ENCODE results near the gene DGKQ. TPM values are rescaled to one million over a fixed set of nuclear protein-coding genes. Genes with fewer than 3 reads are reported as not detected.

DGKQ gene
- total and polyA plus RNA-seq, 2 of the 13 experiments (the other 11 are each of a cell fraction or from before 2014, with no cell fraction given): 4.5 to 7.2 TPM

GRCh38 chr4:931960-932712 lies 41.2 kb downstream of the DGKQ start, which contains the start of the genes GAK and TMEM175 (continued):
- TF ChIP-seq UBTF (CRISPR knock-in tag; IDR thresholded peaks at IDR 0.05): peak; percentile 86; the same call in 1 of the 2 replicates
- TF ChIP-seq ZNF34 (CRISPR knock-in tag; IDR thresholded peaks at IDR 0.05; ENCODE audit: borderline replicate concordance): no peak
- TF ChIP-seq ZNF75D (CRISPR knock-in tag; IDR thresholded peaks at IDR 0.05; ENCODE audit: borderline replicate concordance): no peak
- TF ChIP-seq TCF7 (IDR thresholded peaks at IDR 0.05; ENCODE audit: low read depth): no peak
- no peak for TF ChIP-seq ZBTB26 (CRISPR knock-in tag; IDR thresholded peaks at IDR 0.05; ENCODE audit: borderline replicate concordance)
- peak; percentile 92 for TF ChIP-seq ARHGAP35 (CRISPR knock-in tag; IDR thresholded peaks at IDR 0.05; ENCODE audit: borderline replicate concordance)
- no peak for TF ChIP-seq MTF1 (CRISPR knock-in tag; IDR thresholded peaks at IDR 0.05)
- TF ChIP-seq HNF4G (IDR thresholded peaks at IDR 0.05; ENCODE audit: borderline replicate concordance, low read depth, low read length): 0 out of 2 replicates have a peak, but pooled peaks have one; percentile 8
- no peak for TF ChIP-seq HNF4G (CRISPR knock-in tag; IDR thresholded peaks at IDR 0.05; ENCODE audit: borderline replicate concordance, low read depth)
- TF ChIP-seq, protein P1, sequence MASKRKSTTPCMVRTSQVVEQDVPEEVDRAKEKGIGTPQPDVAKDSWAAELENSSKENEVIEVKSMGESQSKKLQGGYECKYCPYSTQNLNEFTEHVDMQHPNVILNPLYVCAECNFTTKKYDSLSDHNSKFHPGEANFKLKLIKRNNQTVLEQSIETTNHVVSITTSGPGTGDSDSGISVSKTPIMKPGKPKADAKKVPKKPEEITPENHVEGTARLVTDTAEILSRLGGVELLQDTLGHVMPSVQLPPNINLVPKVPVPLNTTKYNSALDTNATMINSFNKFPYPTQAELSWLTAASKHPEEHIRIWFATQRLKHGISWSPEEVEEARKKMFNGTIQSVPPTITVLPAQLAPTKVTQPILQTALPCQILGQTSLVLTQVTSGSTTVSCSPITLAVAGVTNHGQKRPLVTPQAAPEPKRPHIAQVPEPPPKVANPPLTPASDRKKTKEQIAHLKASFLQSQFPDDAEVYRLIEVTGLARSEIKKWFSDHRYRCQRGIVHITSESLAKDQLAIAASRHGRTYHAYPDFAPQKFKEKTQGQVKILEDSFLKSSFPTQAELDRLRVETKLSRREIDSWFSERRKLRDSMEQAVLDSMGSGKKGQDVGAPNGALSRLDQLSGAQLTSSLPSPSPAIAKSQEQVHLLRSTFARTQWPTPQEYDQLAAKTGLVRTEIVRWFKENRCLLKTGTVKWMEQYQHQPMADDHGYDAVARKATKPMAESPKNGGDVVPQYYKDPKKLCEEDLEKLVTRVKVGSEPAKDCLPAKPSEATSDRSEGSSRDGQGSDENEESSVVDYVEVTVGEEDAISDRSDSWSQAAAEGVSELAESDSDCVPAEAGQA (IDR thresholded peaks at IDR 0.05; ENCODE audit: low read depth): peak; percentile 84; the same call in 1 of the 2 replicates
- TF ChIP-seq, protein P1 (CRISPR knock-in tag; IDR thresholded peaks at IDR 0.05; ENCODE audit: borderline replicate concordance): no peak
